Activated T-cell treated with anti-CD3 and anti-CD28 coated beads, Interleukin-2, amount 50 U/mL, for 72 hours (primary cell): ENCODE data around the gene ULBP2. TPM values are rescaled to one million over a fixed set of nuclear protein-coding genes. Genes with fewer than 3 reads are reported as not detected.
"Not testable (repeated sequence)": the region's sequence is repeated elsewhere in the genome, so short reads cannot be mapped to it uniquely, and the experiment has no call there.

Experiments
- ATAC-seq, 2 donors: fragments of 150-1000 bp; cut with Tn5 transposase; replicated peaks in 1 of 2; 2 replicates each; pipeline ENCODE4 v1.10.0; 2021; ENCODE audit warnings: moderate library complexity in 2 of 2, mild to moderate bottlenecking in 1 of 2
- DNase-seq, 2 donors: peaks; one replicate each; pipeline ENCODE4 v3.0.0; 2021 to 2022; ENCODE audit warnings: mixed read lengths in 1 of 2
- H3K27ac Mint-ChIP-seq: one replicate; pipeline ENCODE4 v1.8.0; 2022; ENCODE audit warnings: mild to moderate bottlenecking, moderate library complexity, mixed read lengths
- H3K27me3 Mint-ChIP-seq: one replicate; pipeline ENCODE4 v1.8.0; 2022; ENCODE audit warnings: low read depth, mixed read lengths
- H3K36me3 Mint-ChIP-seq, 2 donors: one replicate each; pipeline ENCODE4 v1.8.0; 2022; ENCODE audit warnings: mixed read lengths in 2 of 2, mild to moderate bottlenecking in 1 of 2; ENCODE audit not compliant: insufficient read depth in 2 of 2
- H3K4me1 Mint-ChIP-seq: one replicate; pipeline ENCODE4 v1.8.0; 2022; ENCODE audit warnings: low read depth, mixed read lengths
- H3K4me3 Mint-ChIP-seq, 2 donors: one replicate each; pipeline ENCODE4 v1.8.0; 2022; ENCODE audit warnings: mild to moderate bottlenecking in 2 of 2, mixed read lengths in 2 of 2, moderate library complexity in 2 of 2
- H3K9me3 Mint-ChIP-seq, 2 donors: one replicate each; pipeline ENCODE4 v1.8.0; 2022; ENCODE audit warnings: mixed read lengths in 2 of 2
- total RNA-seq, 2 donors: library from RNA; stranded (reverse); gene quantifications; one replicate each; pipeline ENCODE4 v1.2.3, GENCODE V29; 2022

ULBP2 gene
- total RNA-seq, 2 donors from 2014 or later = 1.00 to 1.5 TPM

- Mint-ChIP-seq H3K4me3 (peak overlapping the region; percentile 85 to 98), H3K27ac (peak overlapping the region; percentile 91), H3K36me3 (peaks cover 8 to 12% of the 10 kb centered on the region in 2 donors), H3K9me3 (no peaks in the 10 kb centered on the region), H3K4me1 (peaks cover 36% of the 10 kb centered on the region), H3K27me3 (peaks cover 94% of the 10 kb centered on the region)
- peak; percentile 60 to 62 for DNase-seq
- ATAC-seq = peak; percentile 50 to 55
Observed at GRCh38 chr6:149963212-149963461, 21.3 kb downstream of the ULBP2 start.

GRCh38 chr6:149963462-149964307 lies 21.9 kb downstream of the ULBP2 start, which contains the start of gene ULBP1:
Gene ULBP1 (plus strand): TSS chr6:149963943. CDS start chr6:149964050, 107 bp downstream.
- H3K4me1 Mint-ChIP-seq = peaks cover 39% of the 10 kb centered on the region
- DNase-seq = peak; percentile 89 to 91
- ATAC-seq = peak; percentile 81 to 84
- peak within 1 kb of the TSS; percentile 85 to 98 for H3K4me3 Mint-ChIP-seq
- H3K27ac Mint-ChIP-seq = peak within 1 kb of the TSS; percentile 91
- H3K9me3 Mint-ChIP-seq = no peaks in the 10 kb centered on the region
- H3K36me3 Mint-ChIP-seq = peaks cover 8 to 12% of the 10 kb centered on the region in 2 donors
- H3K27me3 Mint-ChIP-seq = peaks cover 94% of the 10 kb centered on the region

- H3K9me3 Mint-ChIP-seq = no peaks in the 10 kb centered on the region
- peak overlapping the region; percentile 85 to 98 for H3K4me3 Mint-ChIP-seq
- H3K27me3 Mint-ChIP-seq = peaks cover 94% of the 10 kb centered on the region
- peak overlapping the region; percentile 86 for H3K27ac Mint-ChIP-seq
- H3K36me3 Mint-ChIP-seq = peaks cover 8 to 15% of the 10 kb centered on the region in 2 donors
- ATAC-seq (peak in 1 of 2 donors; percentile 2), DNase-seq (peak; percentile 33 to 41)
- H3K4me1 Mint-ChIP-seq = peaks cover 39% of the 10 kb centered on the region
Observed at GRCh38 chr6:149964308-149965193, 22.7 kb downstream of the ULBP2 start.

- no peaks in the 10 kb centered on the region for H3K9me3 Mint-ChIP-seq
- ATAC-seq (no peak), DNase-seq (no peak)
- peak overlapping the region; percentile 85 to 98 for H3K4me3 Mint-ChIP-seq
- H3K27ac Mint-ChIP-seq = peak overlapping the region; percentile 86
- H3K27me3 Mint-ChIP-seq = peaks cover 94% of the 10 kb centered on the region
- H3K36me3 Mint-ChIP-seq = peaks cover 8 to 19% of the 10 kb centered on the region in 2 donors
- peaks cover 39% of the 10 kb centered on the region for H3K4me1 Mint-ChIP-seq
Observed at GRCh38 chr6:149965194-149966020, 23.6 kb downstream of the ULBP2 start.

- not testable (repeated sequence) for ATAC-seq, DNase-seq, H3K9me3 Mint-ChIP-seq
- peaks cover 8 to 19% of the 10 kb centered on the region in 2 donors for H3K36me3 Mint-ChIP-seq
- H3K4me1 Mint-ChIP-seq = peaks cover 39% of the 10 kb centered on the region
- H3K27ac Mint-ChIP-seq = peak overlapping the region; percentile 29
- H3K4me3 Mint-ChIP-seq = peak overlapping the region; percentile 85 to 98
- H3K27me3 Mint-ChIP-seq = peaks cover 94% of the 10 kb centered on the region
Observed at GRCh38 chr6:149966319-149966718, 24.5 kb downstream of the ULBP2 start.

GRCh38 chr6:149967591-149967990 lies 25.8 kb downstream of the ULBP2 start:
- DNase-seq (no peak), ATAC-seq (no peak)
- Mint-ChIP-seq H3K27me3 (peaks cover 86% of the 10 kb centered on the region), H3K27ac (no peak overlapping the region), H3K36me3 (peaks cover 8 to 19% of the 10 kb centered on the region in 2 donors), H3K9me3 (no peaks in the 10 kb centered on the region), H3K4me3 (no peak overlapping the region), H3K4me1 (peaks cover 33% of the 10 kb centered on the region)

- not testable (repeated sequence) for H3K9me3 Mint-ChIP-seq, H3K4me3 Mint-ChIP-seq, ATAC-seq, DNase-seq, H3K27ac Mint-ChIP-seq
- H3K36me3 Mint-ChIP-seq = peaks cover 8 to 19% of the 10 kb centered on the region in 2 donors
- H3K4me1 Mint-ChIP-seq = peaks cover 29% of the 10 kb centered on the region
- peaks cover 86% of the 10 kb centered on the region for H3K27me3 Mint-ChIP-seq
Observed at GRCh38 chr6:149967999-149968398, 26.2 kb downstream of the ULBP2 start.

GRCh38 chr6:149968909-149969308 lies 27.1 kb downstream of the ULBP2 start:
- H3K9me3 Mint-ChIP-seq, DNase-seq, ATAC-seq, H3K27ac Mint-ChIP-seq, H3K4me3 Mint-ChIP-seq: not testable (repeated sequence)
- H3K27me3 Mint-ChIP-seq = peaks cover 84% of the 10 kb centered on the region
- H3K36me3 Mint-ChIP-seq = peaks cover 7 to 19% of the 10 kb centered on the region in 2 donors
- peaks cover 26% of the 10 kb centered on the region for H3K4me1 Mint-ChIP-seq

- Mint-ChIP-seq H3K36me3 (peaks cover 4 to 16% of the 10 kb centered on the region in 2 donors), H3K27me3 (peaks cover 84% of the 10 kb centered on the region), H3K4me1 (peaks cover 28% of the 10 kb centered on the region), H3K4me3 (no peak overlapping the region), H3K27ac (no peak overlapping the region), H3K9me3 (no peaks in the 10 kb centered on the region)
- no peak for ATAC-seq
- DNase-seq = no peak
Observed at GRCh38 chr6:149969635-149970034, 27.8 kb downstream of the ULBP2 start.

GRCh38 chr6:149974394-149974793 lies 32.6 kb downstream of the ULBP2 start:
- H3K4me3 Mint-ChIP-seq, H3K27ac Mint-ChIP-seq, H3K9me3 Mint-ChIP-seq, DNase-seq, H3K36me3 Mint-ChIP-seq: not testable (repeated sequence)
- peak; percentile 59 to 69 for ATAC-seq
- Mint-ChIP-seq H3K27me3 (peaks cover 87% of the 10 kb centered on the region), H3K4me1 (peaks cover 18% of the 10 kb centered on the region)

GRCh38 chr6:149974825-149975224 lies 33.0 kb downstream of the ULBP2 start:
- no peak overlapping the region for H3K27ac Mint-ChIP-seq
- peaks cover 18% of the 10 kb centered on the region for H3K4me1 Mint-ChIP-seq
- DNase-seq = no peak
- peaks cover 0 to 4% of the 10 kb centered on the region in 2 donors for H3K36me3 Mint-ChIP-seq
- no peaks in the 10 kb centered on the region for H3K9me3 Mint-ChIP-seq
- peaks cover 86% of the 10 kb centered on the region for H3K27me3 Mint-ChIP-seq
- ATAC-seq = no peak
- no peak overlapping the region for H3K4me3 Mint-ChIP-seq

GRCh38 chr6:149975400-149975799 lies 33.6 kb downstream of the ULBP2 start:
- H3K4me3 Mint-ChIP-seq = no peak overlapping the region
- ATAC-seq (no peak), DNase-seq (no peak)
- H3K27ac Mint-ChIP-seq = no peak overlapping the region
- H3K27me3 Mint-ChIP-seq = peaks cover 86% of the 10 kb centered on the region
- peaks cover 18% of the 10 kb centered on the region for H3K4me1 Mint-ChIP-seq
- H3K9me3 Mint-ChIP-seq = no peaks in the 10 kb centered on the region
- no peaks in the 10 kb centered on the region for H3K36me3 Mint-ChIP-seq
